HG02588 (cell line): ENCODE measurements around the gene FYN.

Experiments used
- ATAC-seq: cut with Tn5 transposase; IDR thresholded peaks from one replicate; pipeline ENCODE4 v1.9.1; 2021; ENCODE audit warnings: mild to moderate bottlenecking, moderate library complexity; ENCODE audit not compliant: unreplicated experiment

The FYN gene

DNA sequence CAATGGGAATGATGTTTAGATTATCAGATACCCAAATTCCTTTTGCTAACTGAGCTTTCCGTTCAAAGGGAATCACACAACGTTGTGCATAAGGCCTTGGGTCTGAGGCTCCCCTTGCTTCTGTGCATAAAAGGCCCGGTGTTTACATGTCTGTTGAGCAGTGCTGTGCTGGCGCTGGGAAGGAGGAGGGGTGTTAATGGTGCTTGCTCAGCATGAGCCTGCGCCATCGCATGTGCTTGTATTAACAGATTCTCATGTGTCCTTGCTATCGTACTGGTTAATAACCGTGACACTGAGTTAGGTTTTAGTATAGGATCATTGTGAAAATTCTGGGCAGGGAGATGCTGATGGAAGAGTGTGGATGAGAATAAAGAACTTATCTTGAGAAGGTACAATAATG is 205.3 kb downstream of the FYN start:
- ATAC-seq = no peak

DNA sequence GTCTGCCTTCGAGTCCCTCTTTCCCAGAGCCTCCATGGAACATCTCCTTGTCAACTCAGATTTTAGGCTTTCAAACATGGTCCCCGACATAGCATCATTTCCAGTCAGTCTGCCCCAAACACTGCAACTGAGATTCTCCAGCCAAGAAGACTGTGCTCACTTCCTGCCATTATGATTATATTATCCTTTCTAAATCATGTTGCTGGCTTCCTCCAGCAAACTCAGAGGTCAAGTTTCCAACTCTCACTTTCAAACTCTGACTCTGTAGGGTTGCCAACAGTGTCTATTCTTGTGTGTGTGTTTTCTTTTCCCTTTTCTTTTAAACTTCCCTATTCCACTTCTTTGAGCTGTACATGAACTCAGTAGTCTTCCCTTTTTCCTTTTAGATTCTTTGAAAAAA is 206.4 kb downstream of the FYN start:
- no peak for ATAC-seq

DNA sequence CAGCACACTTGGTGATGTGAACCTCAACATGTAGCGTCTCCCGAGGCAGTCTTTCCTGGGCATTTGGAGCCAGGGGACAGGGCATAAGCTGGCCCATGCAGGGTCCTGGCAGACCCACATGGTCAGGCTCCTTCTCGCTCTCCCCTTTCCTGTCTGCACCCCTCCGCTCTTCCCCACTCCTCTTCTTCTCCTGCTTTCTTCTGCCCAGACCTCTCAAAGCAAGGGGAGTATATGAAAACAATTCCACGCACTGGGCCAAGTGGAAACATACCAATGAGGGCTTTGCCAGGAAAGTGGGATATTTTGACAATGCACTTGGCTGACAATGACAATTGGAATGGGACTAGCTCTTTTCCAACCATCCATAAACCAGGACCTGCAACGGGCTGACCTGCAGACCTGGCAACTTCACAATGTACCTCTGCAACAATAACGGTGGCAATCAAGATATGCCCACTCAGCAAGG is 208.7 kb downstream of the FYN start:
- ATAC-seq = no peak

DNA sequence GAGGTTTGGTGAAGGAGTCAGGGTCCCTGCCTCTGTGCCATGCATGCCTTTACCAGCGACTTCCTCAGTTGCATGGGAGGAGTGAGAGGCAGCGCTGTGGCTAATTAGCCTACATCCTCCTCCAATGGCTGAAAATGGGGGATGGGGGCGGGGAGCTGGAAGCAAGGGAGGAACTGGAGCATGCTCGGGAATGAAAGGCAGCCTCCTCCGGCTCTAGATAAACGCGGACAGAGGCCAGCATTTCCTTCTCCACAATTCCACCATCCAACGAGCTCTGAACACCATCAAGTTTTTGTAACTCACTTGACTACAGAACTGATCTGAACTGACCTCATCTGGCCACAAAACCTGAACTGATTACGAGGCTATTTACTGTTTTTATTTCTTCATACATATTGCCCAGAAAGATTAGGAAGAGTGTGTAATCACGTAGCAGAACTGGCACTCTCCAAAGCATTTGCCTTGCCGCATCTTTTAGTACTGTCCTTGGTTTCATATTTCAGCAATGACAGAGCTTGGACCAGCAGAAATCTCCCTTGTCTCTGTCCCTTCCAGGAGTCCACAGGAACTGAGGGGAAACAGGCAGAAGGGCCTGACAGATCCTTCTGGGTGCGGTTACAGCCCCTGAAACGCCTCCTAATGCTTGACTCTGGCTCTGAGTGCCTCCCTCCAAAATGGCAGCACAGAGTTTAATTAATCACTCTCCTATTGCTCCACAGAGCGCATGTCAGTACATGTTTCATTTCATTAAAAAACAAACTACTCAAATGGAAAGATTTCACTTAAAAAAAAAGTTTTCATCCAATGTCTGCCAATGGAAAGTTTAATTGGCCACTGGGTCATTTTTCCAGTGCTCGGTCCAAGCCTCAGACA is 209.3 kb downstream of the FYN start:
- no peak for ATAC-seq

DNA sequence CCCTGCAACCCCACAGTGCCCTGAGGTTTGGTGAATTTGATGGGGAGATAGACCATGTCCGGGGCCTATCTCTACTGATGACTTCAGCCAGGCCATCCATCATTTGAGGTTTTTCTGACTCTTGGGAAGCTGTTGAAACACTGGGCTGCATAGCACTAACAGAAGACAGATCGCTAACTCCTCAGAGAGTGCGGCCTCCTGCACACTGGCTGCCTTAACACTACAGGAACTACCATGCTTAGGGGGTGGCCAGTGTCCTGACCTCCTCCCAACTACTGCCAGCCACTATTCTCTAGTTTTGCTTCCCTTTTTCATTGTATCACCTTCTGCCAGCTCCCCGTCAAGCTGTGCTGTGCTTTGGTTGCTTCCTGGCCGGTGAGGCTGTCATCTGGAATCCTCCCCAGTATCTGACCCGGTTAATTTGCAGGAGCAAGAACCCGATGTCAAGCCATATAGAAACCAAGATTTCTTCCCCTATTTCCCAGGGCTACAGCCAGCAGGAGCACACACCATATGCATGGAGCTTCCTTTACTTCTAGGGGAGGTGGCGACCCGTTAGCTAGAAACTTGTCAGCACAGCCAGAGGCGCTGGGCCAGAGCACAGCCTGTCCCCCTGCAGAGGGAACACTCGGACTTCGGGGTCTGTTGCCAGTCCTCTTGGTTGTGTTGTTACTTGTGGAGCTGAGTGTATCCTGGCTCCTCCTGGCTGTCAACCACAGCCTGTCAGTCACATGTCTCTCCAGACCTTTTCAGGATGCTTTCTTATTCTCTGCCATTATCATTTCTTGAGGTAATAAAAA is 210.3 kb downstream of the FYN start:
- ATAC-seq = no peak

DNA sequence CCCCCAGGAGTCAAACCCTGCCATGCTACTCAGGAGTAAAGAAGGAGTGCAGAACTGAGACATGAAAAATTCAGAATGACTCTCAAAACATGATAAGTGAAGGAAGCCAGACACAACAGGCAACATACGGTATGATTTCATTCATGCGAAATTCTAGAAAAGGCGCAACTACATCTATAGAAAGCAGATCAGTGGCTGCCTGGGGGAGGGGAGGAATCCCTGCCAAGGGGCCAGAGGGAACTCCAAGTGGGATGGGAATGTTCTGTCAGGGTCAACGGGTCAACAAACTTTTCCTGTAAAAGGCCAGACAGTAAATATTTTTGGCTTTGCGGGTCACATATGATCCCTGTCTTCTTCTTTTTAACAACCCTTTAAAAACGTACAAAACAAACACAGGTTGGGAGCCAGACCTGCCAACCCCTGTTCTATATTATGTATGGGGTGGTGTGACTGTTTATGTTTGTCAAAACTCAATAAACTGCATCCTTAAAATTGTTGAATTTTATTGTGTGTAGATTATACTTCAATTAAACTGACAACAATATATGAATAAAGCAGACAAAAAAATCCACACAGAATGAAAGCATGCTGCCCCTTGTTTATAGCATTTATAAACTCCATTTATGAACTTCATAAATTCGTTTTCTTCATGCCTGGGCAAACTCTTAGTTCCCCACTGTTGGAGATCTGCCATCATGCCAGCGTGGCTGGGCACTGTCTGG is 211.0 kb downstream of the FYN start:
- no peak for ATAC-seq

DNA sequence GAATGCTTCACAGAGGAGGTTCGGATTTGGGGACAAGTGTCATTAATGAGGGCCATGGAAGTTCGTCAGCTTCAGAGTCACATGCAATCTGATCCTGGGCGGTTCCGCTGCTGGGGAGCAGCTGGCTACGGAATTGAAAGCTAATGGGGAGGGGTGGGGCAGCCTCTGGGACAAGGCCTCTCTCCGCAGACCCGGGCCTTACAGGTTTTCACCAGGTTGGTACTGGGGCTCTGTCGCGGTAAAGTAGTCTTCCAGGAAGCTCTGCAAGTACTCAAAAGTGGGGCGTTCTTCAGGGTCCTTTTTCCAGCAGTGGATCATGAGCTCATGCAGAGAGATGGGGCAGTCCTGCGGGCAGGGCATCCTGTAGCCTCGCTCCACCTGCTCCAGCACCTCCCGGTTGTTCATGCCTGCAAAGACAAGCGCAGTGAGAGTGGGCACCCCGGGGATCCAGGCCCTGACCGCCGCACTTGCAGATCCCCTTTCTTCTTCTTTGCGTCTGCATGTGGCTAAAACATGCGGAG is 211.7 kb downstream of the FYN start:
- no peak for ATAC-seq

DNA sequence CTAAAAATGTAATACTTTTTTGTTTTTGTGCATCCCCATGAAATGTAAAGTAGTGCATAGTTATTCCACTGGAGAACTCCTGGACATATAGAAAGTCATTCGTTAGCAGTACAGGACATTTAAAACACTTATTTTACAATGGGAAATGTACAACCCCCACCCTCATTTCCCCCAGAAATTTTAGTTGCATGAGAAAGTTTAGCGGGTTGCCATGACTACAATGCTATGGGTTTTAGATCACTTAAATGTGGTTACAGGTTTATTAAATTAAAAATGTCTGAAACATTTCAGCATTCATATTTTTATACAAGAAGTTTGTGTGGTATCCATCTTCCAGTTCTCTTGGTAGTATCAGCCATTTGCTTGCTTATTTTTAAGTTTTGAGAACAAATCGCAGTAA is 212.7 kb downstream of the FYN start:
- ATAC-seq = no peak

DNA sequence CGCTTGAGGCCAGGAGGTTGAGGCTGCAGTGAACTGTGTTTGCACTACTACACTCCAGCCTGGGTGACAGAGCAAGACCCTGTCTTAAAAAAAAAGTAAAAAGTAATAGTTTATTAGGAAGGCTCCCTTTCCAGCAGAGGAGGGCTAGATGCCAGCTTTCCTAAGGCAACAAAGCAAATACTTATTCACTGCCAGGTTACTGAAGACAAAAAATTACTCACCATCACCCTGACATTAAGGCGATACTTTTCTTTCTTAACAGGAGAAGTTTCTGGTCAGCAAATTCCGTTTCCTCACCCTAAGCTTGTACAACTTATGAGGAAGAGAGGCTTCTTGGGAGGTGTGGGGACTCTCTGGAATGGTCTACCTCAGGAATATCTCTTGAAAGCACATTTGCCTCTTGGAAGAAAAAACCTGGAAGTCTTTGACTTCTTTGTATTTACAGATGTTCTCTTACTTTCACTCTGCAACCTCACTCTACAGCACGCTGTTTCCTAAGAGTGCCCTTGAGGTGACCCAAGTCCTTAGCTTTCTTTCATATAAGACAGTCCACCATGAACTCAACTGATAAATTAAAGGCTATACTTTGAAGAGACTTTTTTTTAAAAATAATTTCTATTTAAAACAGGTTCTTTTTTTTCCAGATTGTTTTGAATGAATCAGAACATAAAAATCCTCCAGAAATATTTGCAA is 214.6 kb downstream of the FYN start:
- ATAC-seq = no peak

DNA sequence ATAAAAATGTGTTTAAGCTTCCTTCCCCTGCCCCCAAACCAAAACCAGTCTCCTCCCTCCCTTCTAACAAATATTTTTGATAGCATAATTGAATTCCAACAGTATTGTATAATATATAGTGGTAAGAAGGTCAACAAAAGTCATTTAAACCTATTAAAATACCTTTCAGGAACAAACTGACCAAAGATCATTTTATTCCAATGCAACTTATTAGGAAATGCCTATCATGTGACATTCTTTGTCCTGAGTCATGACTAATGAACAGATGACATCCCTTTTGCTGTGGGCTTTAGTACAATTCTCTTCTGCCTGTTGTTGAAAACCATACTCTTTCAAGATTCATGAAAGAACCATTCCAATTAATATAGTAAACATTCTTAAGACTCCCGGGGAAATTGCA is 216.1 kb downstream of the FYN start:
- ATAC-seq = no peak

DNA sequence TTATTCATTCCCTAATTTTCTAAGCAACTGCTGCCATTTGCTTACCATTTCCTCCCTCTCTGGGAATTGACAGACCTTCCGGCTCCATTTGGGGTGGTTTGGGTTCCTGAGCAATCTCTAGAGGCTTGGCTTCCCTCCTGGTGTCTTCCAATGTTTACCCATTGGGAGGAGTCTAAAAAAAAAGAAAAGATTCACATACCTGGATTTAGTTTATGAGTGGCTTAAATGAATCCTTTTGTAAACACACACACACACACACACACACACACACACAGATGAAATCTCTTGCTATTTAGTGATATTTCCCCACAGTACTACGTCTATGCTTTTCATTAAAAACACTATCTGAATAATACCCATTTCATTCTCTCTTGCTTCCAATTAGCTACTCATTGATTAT is 219.3 kb downstream of the FYN start:
- no peak for ATAC-seq

DNA sequence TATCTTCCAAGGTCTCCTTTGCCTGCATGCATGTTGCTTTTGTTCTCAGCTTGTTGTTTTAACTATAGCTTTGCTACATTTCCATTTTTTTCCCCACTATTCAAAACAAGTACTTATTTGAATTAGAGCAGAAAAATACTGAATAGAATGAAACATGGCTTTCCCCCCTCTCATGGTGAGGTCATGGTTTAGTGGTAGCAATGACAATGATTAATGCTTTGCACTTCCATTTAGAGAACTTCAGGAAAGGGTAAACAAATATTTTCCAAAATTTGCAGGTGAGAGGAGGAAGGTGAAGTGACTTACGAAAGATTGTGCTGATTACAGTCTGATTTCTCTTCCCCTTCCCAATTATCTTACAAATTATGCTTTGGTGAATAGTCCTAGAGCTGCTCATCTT is 219.8 kb downstream of the FYN start:
- no peak for ATAC-seq

DNA sequence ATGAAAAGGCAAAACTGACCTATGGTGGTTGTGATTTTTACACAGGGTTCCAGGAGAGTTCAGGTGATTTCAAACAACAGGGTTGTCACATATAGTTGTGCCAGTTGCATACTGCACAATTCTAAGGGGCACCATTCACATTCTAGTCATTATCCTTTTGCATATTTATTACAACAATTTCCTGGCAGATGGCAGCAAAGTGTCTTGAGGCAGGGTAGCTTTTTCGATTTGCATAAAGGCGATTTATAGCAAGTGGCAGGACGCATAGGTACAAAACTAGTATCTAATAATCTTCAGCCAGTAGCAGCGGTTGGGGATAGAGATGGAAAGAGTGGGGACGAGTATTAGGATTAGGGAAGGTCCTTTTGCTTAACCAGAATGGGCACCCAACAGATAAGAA is 221.1 kb downstream of the FYN start:
- no peak for ATAC-seq

DNA sequence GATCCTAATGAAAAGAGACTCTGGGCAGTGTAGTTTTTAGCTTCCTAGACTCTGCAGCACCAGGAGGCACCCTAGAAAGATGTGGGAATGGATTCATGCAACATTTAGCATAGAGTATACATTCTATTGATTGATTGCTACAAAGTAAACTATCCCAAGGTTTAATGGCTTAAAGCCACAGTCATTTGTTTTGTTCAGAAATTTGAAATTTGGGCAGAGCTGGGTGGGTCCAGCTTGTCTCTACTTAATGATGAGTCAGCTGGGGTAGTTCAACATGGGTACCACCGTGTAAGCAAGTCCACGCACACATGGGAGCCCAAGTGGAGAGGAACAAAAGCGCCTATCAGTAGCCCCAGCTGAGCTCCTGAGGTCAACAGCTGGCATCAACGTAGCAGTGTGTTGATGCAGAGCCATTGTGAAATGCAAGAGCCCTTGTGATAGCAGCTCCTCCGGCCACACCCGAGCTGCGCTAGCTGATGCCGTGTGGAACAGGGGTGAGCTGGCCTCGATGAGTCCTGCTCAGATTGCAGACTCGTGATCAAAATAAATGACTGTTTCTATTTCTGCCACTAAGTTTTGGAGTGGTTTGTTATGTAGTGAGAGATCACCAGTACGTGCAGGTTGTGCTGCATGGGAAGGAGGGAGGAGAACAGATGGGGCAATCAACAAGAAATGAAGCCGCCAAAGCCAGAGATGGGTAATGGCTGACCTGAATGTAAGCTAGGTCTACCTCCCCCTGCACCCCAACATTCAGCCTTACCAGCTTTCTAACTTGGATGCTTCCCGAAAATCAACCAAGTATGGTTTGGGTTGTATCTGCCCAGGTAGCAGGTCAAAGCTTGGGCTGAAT is 221.8 kb downstream of the FYN start:
- ATAC-seq = no peak

DNA sequence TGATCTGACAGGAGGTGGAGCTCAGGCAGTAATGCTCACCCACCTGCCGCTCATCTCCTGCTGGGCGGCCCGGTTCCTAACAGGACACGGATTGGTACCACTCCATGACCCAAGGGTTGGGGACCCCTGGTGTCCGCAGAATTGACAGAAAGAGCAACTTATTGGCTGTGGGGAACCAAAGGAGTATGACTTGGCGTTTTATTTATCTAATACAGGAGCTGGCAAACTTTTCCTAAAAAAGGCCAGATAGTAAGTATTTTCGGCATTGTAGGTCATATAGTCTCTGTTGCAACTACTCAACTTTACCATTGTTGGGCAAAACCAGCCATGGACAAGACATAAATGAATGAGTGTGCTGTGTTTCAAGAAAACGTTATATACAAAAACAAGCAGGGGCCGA is 223.2 kb downstream of the FYN start:
- no peak for ATAC-seq

DNA sequence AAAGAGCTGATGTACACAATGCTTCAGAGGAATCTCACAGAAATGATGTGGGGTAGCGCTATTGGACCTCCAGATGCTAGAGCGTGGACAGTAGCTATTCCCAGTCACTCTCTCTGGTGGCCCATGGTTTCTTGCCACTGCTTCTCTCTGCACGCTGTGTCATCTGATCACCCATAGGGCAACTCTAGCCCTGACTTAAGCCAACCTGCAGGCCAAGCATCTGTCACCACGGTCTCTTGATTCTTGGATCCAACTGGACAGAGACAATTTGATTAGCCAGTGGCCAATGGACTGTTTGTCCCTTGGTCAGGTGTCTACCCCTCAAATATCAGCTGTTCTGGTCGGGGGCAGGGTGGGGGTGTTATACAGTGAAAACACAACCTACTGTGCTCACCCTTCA is 225.2 kb downstream of the FYN start:
- ATAC-seq = no peak

DNA sequence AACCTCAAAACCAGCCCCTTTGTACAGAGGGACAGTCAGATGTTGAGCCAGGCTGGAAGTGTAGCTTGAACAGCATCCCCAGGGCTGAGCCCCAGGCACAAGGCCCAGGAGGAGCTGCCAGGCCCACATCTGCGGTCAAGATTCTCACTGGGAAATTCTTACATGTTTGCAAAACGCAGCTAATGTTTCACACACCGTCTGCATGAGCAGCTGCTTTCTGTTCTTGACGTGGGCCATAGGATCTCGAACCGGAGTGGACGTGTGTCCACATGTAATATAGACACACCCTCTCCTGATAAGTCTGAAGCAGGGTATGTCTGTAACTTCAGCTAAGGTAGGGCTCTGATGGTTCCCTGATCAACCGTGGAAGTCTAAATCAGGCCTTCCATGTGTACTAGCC is 226.3 kb downstream of the FYN start:
- no peak for ATAC-seq

DNA sequence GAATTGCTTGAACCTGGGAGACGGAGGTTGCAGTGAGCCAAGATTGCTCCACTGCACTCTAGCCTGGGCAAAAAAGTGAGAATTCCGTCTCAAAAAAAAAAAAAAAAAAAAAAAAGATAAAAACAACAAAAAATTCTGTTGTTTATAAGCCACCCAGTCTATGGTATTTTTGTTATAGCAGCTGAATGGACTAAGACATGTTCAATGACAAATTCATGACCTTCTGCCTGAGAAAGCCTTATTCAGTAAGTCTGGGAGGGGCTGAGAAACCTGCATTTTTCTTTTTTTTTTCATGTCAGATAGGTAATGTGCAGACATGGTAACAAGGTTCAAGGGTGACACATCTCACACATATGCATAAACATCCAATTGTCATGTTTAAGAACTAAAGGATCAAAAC is 227.2 kb downstream of the FYN start:
- ATAC-seq = no peak

DNA sequence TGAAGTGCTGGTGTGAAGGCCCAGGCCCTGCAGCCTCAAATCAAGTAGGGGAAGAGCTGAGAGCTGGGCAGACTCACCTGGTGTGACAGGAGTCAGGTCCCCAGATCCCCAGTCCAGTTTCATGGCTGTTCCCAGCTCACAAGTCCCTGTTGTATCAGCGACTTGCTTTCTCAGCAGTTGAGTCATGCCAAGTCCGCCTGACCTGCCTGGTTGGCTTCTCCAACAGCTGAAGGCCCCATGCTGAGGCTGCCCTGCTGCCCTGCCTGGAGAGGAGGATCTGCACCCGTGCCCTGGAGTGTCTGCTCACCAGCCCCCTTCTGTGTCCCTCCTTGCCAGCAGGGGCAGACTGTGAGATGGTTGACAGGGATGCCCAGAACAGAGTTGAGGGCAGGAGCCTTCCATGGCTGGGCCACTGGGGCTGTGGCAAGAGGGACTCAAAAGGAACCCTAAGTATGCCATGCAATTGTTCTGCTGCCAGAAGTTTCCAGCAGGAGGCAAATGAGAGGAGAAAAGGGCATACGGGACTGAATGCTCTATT is 228.3 kb downstream of the FYN start:
- ATAC-seq = no peak
